Ishikawa (cell line): ENCODE measurements around the gene NCAPH2.

Experiments used
- CEBPB ChIP-seq: IDR thresholded peaks from 2 replicates; pipeline ENCODE4 v1.6.1; 2012
- CREB1 ChIP-seq: IDR thresholded peaks from 2 replicates; pipeline ENCODE4 v1.6.1; 2012; ENCODE audit warnings: low read depth
- EGR1 ChIP-seq: IDR thresholded peaks from 2 replicates; pipeline ENCODE4 v1.6.1; 2012
- EP300 ChIP-seq: IDR thresholded peaks from 2 replicates; pipeline ENCODE4 v1.6.1; 2012; ENCODE audit warnings: borderline replicate concordance
- FOXM1 ChIP-seq: IDR thresholded peaks from 2 replicates; pipeline ENCODE4 v1.6.1; 2012; ENCODE audit warnings: low read depth, borderline replicate concordance
- NFIC ChIP-seq: IDR thresholded peaks from 2 replicates; pipeline ENCODE4 v1.6.1; 2012
- RAD21 ChIP-seq: IDR thresholded peaks from 2 replicates; pipeline ENCODE4 v1.6.1; 2012; ENCODE audit warnings: low read depth
- TAF1 ChIP-seq: IDR thresholded peaks from 2 replicates; pipeline ENCODE4 v1.6.1; 2012; ENCODE audit warnings: low read depth, mild to moderate bottlenecking
- TCF12 ChIP-seq: IDR thresholded peaks from 2 replicates; pipeline ENCODE4 v1.6.1; 2012; ENCODE audit warnings: low read depth
- TEAD4 ChIP-seq: IDR thresholded peaks from 2 replicates; pipeline ENCODE4 v1.6.1; 2012
- USF1 ChIP-seq: IDR thresholded peaks from 2 replicates; pipeline ENCODE4 v1.6.1; 2012
- YY1 ChIP-seq: IDR thresholded peaks from 2 replicates; pipeline ENCODE4 v1.6.1; 2012; ENCODE audit warnings: low read depth
- ZBTB7A ChIP-seq: IDR thresholded peaks from 2 replicates; pipeline ENCODE4 v1.6.1; 2012; ENCODE audit warnings: low read depth
- TF ChIP-seq, protein P1 (sequence below): IDR thresholded peaks from 2 replicates; pipeline ENCODE4 v1.6.1; 2012; ENCODE audit warnings: low read depth, mild to moderate bottlenecking
- TF ChIP-seq, protein P2 (sequence below): IDR thresholded peaks from 2 replicates; pipeline ENCODE4 v1.6.1; 2012

NCAPH2 gene

DNA sequence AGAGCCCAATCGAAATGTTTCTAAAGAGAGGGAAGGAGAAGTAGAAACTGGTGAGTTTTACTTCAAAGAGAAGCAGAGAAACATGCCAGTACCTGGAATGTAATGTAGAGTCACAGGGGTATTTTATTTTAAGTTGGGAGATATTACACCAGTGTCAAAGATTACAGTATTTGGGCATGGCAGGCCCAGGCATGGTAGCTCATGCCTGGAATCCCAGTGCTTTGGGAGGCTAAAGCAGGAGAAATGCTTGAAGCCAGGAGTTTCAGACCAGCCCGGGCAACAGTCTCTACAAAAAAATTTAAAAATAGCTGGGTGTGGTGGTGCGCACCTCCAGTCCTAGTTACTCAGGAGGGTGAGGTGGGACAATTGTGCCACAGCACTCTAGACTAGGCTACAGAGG, 52.0 kb downstream of the NCAPH2 start:
- no peak for TF ChIP-seq CEBPB
- TF ChIP-seq TCF12: no peak
- TF ChIP-seq, protein P1, sequence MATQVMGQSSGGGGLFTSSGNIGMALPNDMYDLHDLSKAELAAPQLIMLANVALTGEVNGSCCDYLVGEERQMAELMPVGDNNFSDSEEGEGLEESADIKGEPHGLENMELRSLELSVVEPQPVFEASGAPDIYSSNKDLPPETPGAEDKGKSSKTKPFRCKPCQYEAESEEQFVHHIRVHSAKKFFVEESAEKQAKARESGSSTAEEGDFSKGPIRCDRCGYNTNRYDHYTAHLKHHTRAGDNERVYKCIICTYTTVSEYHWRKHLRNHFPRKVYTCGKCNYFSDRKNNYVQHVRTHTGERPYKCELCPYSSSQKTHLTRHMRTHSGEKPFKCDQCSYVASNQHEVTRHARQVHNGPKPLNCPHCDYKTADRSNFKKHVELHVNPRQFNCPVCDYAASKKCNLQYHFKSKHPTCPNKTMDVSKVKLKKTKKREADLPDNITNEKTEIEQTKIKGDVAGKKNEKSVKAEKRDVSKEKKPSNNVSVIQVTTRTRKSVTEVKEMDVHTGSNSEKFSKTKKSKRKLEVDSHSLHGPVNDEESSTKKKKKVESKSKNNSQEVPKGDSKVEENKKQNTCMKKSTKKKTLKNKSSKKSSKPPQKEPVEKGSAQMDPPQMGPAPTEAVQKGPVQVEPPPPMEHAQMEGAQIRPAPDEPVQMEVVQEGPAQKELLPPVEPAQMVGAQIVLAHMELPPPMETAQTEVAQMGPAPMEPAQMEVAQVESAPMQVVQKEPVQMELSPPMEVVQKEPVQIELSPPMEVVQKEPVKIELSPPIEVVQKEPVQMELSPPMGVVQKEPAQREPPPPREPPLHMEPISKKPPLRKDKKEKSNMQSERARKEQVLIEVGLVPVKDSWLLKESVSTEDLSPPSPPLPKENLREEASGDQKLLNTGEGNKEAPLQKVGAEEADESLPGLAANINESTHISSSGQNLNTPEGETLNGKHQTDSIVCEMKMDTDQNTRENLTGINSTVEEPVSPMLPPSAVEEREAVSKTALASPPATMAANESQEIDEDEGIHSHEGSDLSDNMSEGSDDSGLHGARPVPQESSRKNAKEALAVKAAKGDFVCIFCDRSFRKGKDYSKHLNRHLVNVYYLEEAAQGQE: no peak
- no peak for TF ChIP-seq EGR1
- no peak for TF ChIP-seq TEAD4
- no peak for TF ChIP-seq CREB1
- TF ChIP-seq RAD21: no peak
- no peak for TF ChIP-seq USF1

DNA sequence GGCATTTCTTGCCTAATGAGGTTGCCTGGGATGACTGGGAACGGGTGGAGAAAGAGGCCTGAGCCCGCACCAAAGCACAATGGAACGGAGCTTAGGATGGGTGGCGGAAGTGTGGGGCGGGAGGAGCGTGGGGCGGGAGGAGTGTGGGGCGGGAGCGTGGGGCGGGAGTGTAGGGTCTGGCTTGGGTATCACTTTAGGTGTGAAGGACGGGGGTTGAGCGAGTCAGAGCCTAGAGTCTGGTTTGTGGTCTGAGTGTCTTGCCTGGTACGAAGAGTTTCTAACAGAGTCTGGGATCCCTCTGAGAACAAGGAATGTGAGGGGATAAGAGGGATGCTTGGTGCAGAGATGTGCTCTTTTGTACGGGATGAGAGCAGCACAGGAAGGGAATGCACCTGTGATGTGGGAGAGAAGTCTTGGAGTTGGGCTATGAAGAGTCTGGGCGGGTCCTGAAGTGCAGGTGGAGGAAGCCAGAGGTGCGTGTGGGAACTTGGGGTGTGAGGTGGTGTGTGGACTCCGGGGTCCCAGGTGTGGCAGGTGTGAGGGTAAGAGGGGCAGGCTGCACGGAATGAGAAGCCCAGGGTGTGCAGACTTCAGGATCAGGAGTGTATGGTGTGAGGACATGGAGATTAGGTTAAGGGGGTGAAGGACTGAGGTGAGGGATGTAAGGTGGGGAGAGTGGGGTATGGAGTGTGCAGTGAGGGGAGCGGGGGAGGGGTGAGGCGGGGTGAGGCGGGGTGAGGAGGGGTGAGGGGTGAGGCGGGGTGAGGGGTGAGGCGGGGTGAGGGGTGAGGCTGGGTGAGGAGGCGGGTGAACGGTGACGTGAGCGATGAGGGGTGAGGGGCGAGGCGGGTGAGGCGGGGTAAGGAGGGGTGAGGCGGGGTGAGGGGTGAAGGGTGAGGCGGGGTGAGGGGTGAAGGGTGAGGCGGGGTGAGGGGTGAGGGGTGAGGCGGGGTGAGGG, 53.7 kb downstream of the NCAPH2 start:
- TF ChIP-seq, protein P2, sequence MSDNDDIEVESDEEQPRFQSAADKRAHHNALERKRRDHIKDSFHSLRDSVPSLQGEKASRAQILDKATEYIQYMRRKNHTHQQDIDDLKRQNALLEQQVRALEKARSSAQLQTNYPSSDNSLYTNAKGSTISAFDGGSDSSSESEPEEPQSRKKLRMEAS: no peak
- TF ChIP-seq TCF12: no peak
- no peak for TF ChIP-seq EP300
- no peak for TF ChIP-seq USF1
- no peak for TF ChIP-seq TEAD4
- TF ChIP-seq NFIC: no peak
- no peak for TF ChIP-seq CREB1
- TF ChIP-seq YY1: no peak
- TF ChIP-seq EGR1: no peak
- TF ChIP-seq ZBTB7A: no peak

DNA sequence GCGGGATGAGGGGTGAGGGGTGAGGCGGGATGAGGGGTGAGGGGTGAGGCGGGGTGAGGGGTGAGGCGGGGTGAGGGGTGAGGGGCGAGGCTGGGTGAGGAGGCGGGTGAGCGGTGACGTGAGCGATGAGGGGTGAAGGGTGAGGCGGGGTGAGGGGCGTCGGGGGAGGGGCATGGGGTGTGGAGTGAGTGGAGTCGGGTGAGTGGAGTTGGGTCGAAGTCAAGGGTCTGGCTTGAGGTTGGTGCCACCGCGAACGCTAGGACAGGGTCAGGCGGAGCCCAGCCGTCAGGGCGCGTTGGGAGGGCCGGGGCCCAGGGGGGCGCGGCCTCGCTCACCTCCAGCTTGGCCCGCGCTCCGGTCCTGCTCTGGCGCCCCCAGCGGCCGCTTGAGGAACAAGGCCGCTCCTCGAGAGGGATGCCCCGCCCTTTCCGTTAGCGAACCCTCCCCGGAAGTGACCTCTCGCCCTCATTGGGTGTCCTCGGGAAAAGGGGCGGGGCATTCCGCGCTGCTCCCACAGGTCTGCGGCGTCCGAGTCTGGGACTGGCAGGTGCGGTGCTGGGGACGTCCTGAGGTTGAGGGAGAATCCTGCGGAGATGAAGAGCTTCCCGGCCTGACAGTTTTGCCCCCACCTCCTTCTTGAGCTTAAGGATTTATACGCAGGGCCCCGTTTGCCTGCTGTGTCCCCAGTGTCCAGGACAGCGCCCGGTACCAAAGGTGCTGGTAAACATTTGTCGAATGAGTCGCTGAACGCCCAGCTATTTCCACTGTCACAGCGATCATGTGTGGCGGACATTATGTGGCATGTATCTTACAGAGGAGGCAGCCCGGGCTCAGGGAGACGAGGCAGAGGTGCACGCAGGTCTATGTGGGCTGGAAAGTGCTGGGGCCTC, 54.7 kb downstream of the NCAPH2 start, which contains the start of gene SYCE3:
Gene SYCE3 (minus strand): TSS at position 397 of the 890 bp plus-strand sequence. CDS start 6,514 bp downstream, outside the sequence.
- TF ChIP-seq YY1: 0 out of 2 replicates have a peak, but pooled peaks have one; percentile 27
- TF ChIP-seq CREB1: no peak
- TF ChIP-seq, protein P1: no peak
- peak; percentile 63; the same call in 1 of the 2 replicates for TF ChIP-seq TAF1
- 0 out of 2 replicates have a peak, but pooled peaks have one; percentile 12 for TF ChIP-seq NFIC
- TF ChIP-seq ZBTB7A: peak; percentile 57; the same call in 1 of the 2 replicates
- peak; percentile 54; the same call in 1 of the 2 replicates for TF ChIP-seq RAD21
- TF ChIP-seq TEAD4: peak; percentile 16; the same call in 1 of the 2 replicates

DNA sequence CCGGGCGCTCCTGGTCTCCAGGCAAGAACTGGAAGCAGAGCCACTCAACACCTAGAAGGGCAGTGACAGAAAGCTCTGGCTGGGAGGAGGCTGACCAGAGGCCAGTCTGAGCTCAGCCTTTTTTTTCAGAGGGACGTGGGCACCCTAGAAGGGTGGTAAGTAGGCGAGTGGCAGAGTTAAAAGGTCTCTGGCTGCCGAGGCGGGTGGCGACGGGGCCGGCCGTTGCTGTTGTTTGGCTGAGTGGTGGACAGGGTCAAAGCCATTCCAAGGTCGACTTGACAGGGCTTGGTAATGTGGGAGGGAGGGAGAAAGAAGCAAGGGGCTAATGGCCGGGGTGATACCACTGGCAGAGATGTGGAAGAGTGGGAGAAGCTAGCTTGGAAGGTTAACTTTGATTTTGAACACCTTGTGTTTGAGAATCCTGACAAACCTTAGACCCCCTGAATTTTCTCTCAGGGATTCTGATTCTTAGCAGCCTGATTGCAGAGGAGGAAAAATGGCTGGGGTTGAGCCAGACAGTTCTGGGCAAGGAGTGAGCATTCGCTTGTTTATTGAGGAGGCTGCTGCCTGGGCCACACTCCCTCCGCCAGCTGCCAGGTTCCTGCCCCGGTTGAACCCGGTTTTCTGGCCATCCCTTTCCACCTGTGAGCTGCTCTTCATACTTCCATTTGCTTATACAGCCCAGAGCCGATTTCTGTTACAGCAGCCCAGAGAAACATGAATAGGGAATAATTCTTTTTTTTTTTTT, 55.6 kb downstream of the NCAPH2 start:
- TF ChIP-seq USF1 (no peak), EGR1 (no peak), YY1 (no peak), TAF1 (no peak), CEBPB (no peak), NFIC (no peak), RAD21 (no peak), CREB1 (no peak), FOXM1 (no peak), ZBTB7A (no peak; the same call in 1 of the 2 replicates), EP300 (no peak), TEAD4 (no peak), TCF12 (no peak)
- TF ChIP-seq, protein P2: no peak
- TF ChIP-seq, protein P1: no peak
